Keratinocyte (primary cell): Measurements from ENCODE around the gene HDAC10.

ENCODE experiments used
- CTCF ChIP-seq, 3 experiments: IDR thresholded peaks in 1 of 3; conservative IDR thresholded peaks in 1 of 3; optimal IDR thresholded peaks in 1 of 3; 2 replicates in 2 of 3; 3 replicates in 1 of 3; pipeline versions ENCODE3 to v1.5.1; 2011; ENCODE audit warnings: low read length in 3 of 3, mild to moderate bottlenecking in 3 of 3, moderate library complexity in 2 of 3, control low read depth in 1 of 3, inconsistent platforms in 1 of 3; ENCODE audit not compliant: insufficient read depth in 2 of 3; ENCODE audit errors: extremely low read depth in 1 of 3
- EZH2 ChIP-seq: IDR thresholded peaks from one replicate; pipeline ENCODE4 v1.6.1; 2012; ENCODE audit warnings: inconsistent platforms, mild to moderate bottlenecking, low read length, moderate library complexity

GRCh38 chr22:50266994-50267393 is 15.9 kb upstream of the HDAC10 start:
- TF ChIP-seq CTCF (optimal IDR thresholded peaks at IDR 0.05 in 1 of 3, IDR thresholded peaks at IDR 0.05 in 1 of 3, conservative IDR thresholded peaks at IDR 0.05 in 1 of 3; ENCODE audit: extremely low read depth in 1 of 3, insufficient read depth in 2 of 3, low read length in 3 of 3) (no peak), EZH2 (no peak)
